ENCODE data around the gene COPB2. TPM values are rescaled to one million over a fixed set of nuclear protein-coding genes. Genes with fewer than 3 reads are reported as not detected.
"Not testable (repeated sequence)": the region's sequence is repeated elsewhere in the genome, so short reads cannot be mapped to it uniquely, and the experiment has no call there.

COPB2 gene
- total and polyA plus RNA-seq, 10 donors: 21.4 to 101 (median 88.0) TPM

DNA sequence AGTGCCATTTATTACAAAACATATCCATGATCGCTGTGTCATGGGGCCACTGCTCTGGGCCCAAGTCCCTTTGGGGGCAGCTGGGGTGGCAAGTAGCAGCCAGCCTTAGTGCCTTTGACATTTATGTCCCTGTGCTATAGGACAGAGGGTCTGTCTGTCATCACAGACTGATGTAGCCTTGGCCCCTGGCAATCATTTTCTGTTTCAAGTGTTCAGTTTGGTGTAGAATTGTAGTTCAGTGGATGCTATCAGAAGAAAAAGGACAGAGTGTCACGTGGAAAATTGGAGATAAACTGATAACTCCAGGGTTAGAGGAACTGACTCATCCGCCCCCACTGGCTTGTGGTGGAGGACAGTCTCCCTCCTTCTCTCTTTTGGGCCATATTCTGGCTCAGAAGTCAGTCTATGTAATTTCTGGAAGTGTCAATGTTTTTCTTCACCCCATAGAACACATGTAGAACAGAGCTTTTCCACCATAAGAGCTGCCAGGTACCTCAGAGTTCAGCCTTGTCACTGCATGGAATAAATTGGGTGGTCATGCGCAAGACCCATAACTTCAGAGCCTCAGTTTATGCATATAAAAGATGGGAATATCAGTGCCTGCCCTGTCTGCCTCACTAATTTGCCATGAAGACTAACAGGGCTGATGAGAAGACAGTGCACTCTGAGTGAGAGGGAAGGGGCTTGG is 50.1 kb downstream of the COPB2 start:
- intact Hi-C loops (cut with DNase I; ENCODE audit: low total_unique reads): no loop called here
- no peak overlapping the region for H3K4me3 ChIP-seq
- H3K9me3 ChIP-seq: no peaks in the 10 kb centered on the region
- no peak for TF ChIP-seq POLR2AphosphoS5 (IDR thresholded peaks at IDR 0.05)
- TF ChIP-seq, protein P1, sequence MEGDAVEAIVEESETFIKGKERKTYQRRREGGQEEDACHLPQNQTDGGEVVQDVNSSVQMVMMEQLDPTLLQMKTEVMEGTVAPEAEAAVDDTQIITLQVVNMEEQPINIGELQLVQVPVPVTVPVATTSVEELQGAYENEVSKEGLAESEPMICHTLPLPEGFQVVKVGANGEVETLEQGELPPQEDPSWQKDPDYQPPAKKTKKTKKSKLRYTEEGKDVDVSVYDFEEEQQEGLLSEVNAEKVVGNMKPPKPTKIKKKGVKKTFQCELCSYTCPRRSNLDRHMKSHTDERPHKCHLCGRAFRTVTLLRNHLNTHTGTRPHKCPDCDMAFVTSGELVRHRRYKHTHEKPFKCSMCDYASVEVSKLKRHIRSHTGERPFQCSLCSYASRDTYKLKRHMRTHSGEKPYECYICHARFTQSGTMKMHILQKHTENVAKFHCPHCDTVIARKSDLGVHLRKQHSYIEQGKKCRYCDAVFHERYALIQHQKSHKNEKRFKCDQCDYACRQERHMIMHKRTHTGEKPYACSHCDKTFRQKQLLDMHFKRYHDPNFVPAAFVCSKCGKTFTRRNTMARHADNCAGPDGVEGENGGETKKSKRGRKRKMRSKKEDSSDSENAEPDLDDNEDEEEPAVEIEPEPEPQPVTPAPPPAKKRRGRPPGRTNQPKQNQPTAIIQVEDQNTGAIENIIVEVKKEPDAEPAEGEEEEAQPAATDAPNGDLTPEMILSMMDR (IDR thresholded peaks at IDR 0.05 in 8 of 11, conservative IDR thresholded peaks at IDR 0.05 in 3 of 11): no peak
- no peak for TF ChIP-seq POLR2A (IDR thresholded peaks at IDR 0.05)
- H3K27ac ChIP-seq: no peak overlapping the region
- no peak for DNase-seq
- peaks cover 0 to 6% (median 0%) of the 10 kb centered on the region in 7 donors for H3K27me3 ChIP-seq (replicated peaks in 1 of 7)
- peaks cover 0 to 9% (median 6%) of the 10 kb centered on the region in 6 donors for H3K4me1 ChIP-seq
- 50 to 65% (median 60%) methylated on average over 4 of the region's 4 CpGs for WGBS, 5 donors
- no peaks in the 10 kb centered on the region for H3K36me3 ChIP-seq

DNA sequence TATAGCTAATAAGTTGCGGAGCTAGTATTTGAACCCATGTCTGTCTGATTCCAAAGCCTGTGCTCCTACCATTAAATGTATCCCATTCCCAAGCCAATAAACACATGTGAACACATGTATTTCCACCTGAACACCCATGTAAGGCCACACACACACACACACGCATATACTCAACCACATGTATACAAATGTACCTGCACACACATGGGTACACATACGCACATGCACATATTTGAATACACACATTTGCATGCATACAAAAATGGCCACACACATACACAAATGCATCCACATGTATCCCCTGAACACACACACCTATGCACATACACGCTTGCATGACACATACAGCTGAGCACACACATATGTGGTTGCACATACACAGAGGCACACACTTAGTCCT is 51.0 kb downstream of the COPB2 start:
- TF ChIP-seq POLR2AphosphoS5 (IDR thresholded peaks at IDR 0.05) (no peak), POLR2A (IDR thresholded peaks at IDR 0.05) (no peak)
- TF ChIP-seq, protein P1 (IDR thresholded peaks at IDR 0.05 in 8 of 11, conservative IDR thresholded peaks at IDR 0.05 in 3 of 11): no peak
- no peaks in the 10 kb centered on the region for H3K36me3 ChIP-seq
- intact Hi-C loops (cut with DNase I; ENCODE audit: low total_unique reads): no loop called here
- H3K4me1 ChIP-seq: peaks cover 0 to 5% (median 2%) of the 10 kb centered on the region in 6 donors
- 86 to 93% (median 91%) methylated on average over 4 of the region's 4 CpGs for WGBS, 5 donors
- H3K4me3 ChIP-seq: no peak overlapping the region
- DNase-seq: no peak
- no peak overlapping the region for H3K27ac ChIP-seq
- H3K27me3 ChIP-seq (replicated peaks in 1 of 7): peaks cover 0 to 6% (median 0%) of the 10 kb centered on the region in 7 donors
- H3K9me3 ChIP-seq: no peaks in the 10 kb centered on the region

DNA sequence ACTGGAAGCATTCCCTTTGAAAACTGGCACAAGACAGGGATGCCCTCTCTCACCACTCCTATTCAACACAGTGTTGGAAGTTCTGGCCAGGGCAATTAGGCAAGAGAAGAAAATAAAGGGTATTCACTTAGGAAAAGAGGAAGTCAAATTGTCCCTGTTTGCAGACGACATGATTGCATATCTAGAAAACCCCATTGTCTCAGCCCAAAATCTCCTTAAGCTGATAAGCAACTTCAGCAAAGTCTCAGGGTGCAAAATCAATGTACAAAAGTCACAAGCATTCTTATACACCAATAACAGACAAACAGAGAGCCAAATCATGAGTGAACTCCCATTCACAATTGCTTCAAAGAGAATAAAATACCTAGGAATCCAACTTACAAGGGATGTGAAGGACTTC is 54.8 kb downstream of the COPB2 start:
- H3K36me3 ChIP-seq; H3K27ac ChIP-seq; intact Hi-C loops (cut with DNase I; ENCODE audit: low total_unique reads); H3K4me3 ChIP-seq; H3K4me1 ChIP-seq; H3K9me3 ChIP-seq; DNase-seq: not testable (repeated sequence)
- peaks cover 0 to 30% (median 11%) of the 10 kb centered on the region in 7 donors for H3K27me3 ChIP-seq (replicated peaks in 1 of 7)
- 13 to 43% (median 23%) methylated on average over 1 of the region's 1 CpG for WGBS, 5 donors

DNA sequence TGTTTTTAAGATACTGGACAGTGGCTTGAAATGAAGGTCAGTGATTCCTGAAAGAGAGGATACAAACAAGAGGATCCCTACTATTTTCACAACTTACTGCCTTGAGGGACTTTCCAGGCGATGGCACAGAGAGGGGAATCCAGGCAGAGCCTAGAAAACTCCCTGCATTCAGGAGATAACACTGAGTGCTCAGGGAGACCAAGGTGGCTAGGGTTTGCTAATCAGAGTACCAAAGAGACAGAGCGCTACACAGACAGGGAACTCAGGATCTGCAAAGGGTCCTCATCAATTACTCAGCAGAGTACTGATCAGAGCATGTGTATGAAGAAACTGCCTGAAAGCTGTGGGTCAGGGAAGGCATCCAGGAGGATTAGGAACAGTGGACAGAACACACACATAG is 57.4 kb downstream of the COPB2 start:
- no peaks in the 10 kb centered on the region for H3K36me3 ChIP-seq
- peaks cover 0 to 32% (median 13%) of the 10 kb centered on the region in 7 donors for H3K27me3 ChIP-seq (replicated peaks in 1 of 7)
- DNase-seq: no peak
- peaks cover 6 to 12% (median 9%) of the 10 kb centered on the region in 6 donors for H3K4me1 ChIP-seq
- 71 to 80% (median 78%) methylated on average over 2 of the region's 2 CpGs for WGBS, 5 donors
- no peak overlapping the region for H3K4me3 ChIP-seq
- H3K27ac ChIP-seq: no peak overlapping the region
- TF ChIP-seq POLR2A (IDR thresholded peaks at IDR 0.05) (no peak), POLR2AphosphoS5 (IDR thresholded peaks at IDR 0.05) (no peak)
- TF ChIP-seq, protein P1 (IDR thresholded peaks at IDR 0.05 in 8 of 11, conservative IDR thresholded peaks at IDR 0.05 in 3 of 11): no peak
- H3K9me3 ChIP-seq: no peaks in the 10 kb centered on the region
- intact Hi-C loops (cut with DNase I; ENCODE audit: low total_unique reads): no loop called here
